Brain microvascular endothelial cell (primary cell): ENCODE results near the gene ZNF699.
"Not testable (repeated sequence)": the region's sequence is repeated elsewhere in the genome, so short reads cannot be mapped to it uniquely, and the experiment has no call there.

ENCODE experiments used
- DNase-seq: peaks from one replicate; pipeline ENCODE4 v3.0.0-alpha.2; 2020
- H3K27ac ChIP-seq: fragments of 250-450 bp; sonication (Bioruptor Pico); 2 replicates; pipeline ENCODE4 v1.5.1; 2020; ENCODE audit warnings: mild to moderate bottlenecking, moderate library complexity
- H3K27me3 ChIP-seq: fragments of 250-450 bp; sonication (Bioruptor Pico); replicated peaks from 2 replicates; pipeline ENCODE4 v1.5.1; 2020; ENCODE audit warnings: mild to moderate bottlenecking
- H3K36me3 ChIP-seq: fragments of 250-450 bp; sonication (Bioruptor Pico); replicated peaks from 2 replicates; pipeline ENCODE4 v1.5.1; 2020; ENCODE audit warnings: mild to moderate bottlenecking
- H3K4me3 ChIP-seq: 2 replicates; pipeline ENCODE4 v1.5.1; 2011; ENCODE audit warnings: low read depth, mild to moderate bottlenecking, control low read depth, low read length, moderate library complexity
- in situ Hi-C: cut with HindIII; loops from 2 replicates; pipeline ENCODE4 v1.10.0; 2017; ENCODE audit warnings: low sequenced_read_pairs, low pct_ligation_motif_present
- TF ChIP-seq, protein P1 (sequence below): IDR thresholded peaks from 2 replicates; pipeline ENCODE4 v1.5.1; 2011; ENCODE audit warnings: low read depth, mild to moderate bottlenecking, moderate library complexity, low read length, control low read depth, inconsistent platforms; ENCODE audit errors: missing control alignments

ZNF699 gene

DNA sequence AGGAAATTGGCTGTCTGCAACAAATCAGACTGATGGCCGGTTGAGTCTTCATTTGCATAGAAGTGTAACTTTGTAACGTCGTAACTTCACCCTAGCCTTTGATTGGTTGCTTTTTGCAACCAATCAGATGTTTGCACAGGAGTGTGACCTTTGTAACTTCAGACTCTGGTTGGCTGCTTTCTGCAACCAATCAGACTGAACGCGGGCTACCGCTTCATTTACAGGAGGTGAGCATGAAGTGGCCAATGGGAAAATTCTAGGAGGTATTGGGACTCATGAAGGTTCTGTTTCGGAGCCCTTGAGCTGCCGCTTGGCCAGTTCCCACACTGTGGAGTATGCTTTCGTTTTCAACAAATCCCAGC is 13.9 kb upstream of the ZNF699 start:
- in situ Hi-C loops: no loop called here
- TF ChIP-seq, protein P1, sequence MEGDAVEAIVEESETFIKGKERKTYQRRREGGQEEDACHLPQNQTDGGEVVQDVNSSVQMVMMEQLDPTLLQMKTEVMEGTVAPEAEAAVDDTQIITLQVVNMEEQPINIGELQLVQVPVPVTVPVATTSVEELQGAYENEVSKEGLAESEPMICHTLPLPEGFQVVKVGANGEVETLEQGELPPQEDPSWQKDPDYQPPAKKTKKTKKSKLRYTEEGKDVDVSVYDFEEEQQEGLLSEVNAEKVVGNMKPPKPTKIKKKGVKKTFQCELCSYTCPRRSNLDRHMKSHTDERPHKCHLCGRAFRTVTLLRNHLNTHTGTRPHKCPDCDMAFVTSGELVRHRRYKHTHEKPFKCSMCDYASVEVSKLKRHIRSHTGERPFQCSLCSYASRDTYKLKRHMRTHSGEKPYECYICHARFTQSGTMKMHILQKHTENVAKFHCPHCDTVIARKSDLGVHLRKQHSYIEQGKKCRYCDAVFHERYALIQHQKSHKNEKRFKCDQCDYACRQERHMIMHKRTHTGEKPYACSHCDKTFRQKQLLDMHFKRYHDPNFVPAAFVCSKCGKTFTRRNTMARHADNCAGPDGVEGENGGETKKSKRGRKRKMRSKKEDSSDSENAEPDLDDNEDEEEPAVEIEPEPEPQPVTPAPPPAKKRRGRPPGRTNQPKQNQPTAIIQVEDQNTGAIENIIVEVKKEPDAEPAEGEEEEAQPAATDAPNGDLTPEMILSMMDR: no peak
- peak; percentile 85 for DNase-seq

DNA sequence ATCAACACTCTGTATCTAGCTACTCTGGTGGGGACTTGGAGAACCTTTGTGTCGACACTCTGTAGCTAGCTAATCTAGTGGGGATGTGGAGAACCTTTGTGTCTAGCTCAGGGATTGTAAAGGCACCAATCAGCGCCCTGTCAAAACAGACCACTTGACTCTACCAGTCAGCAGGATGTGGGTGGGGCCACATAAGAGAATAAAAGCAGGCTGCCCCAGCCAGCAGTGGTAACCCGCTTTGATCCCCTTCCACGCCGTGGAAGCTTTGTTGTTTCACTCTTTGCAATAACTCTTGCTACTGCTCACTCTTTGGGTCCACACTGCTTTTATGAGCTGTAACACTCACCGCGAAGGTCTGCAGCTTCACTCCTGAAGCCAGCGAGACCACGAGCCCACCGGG is 12.6 kb upstream of the ZNF699 start:
- H3K4me3 ChIP-seq, in situ Hi-C loops, H3K27ac ChIP-seq, H3K36me3 ChIP-seq, DNase-seq, H3K27me3 ChIP-seq: not testable (repeated sequence)

More for the DNA sequence above, 13.9 kb upstream of the ZNF699 start:
- Histone ChIP-seq H3K27me3 (no peaks in the 10 kb centered on the region), H3K27ac (peak overlapping the region; percentile 42), H3K36me3 (no peaks in the 10 kb centered on the region), H3K4me3 (peak overlapping the region; percentile 75)

DNA sequence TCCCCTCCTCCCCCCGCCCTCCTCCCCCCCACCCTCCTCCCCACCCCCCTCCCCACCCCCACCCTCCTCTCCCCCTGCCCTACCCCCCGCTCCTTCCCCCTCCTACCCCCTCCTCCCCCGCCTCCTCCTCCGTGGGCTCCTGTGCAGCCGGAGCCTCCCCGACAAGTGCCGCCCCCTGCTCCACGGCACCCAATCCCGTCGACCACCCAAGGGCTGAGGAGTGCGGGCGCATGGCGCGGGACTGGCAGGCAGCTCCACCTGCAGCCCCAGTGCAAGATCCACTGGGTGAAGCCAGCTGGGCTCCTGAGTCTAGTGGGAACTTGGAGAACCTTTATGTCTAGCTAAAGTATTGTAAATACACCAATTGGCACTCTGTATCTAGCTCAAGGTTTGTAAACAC is 12.1 kb upstream of the ZNF699 start:
- H3K36me3 ChIP-seq, H3K4me3 ChIP-seq, H3K27me3 ChIP-seq, in situ Hi-C loops, H3K27ac ChIP-seq, DNase-seq: not testable (repeated sequence)

- in situ Hi-C loops: no loop called here
- TF ChIP-seq, protein P1: no peak
- no peaks in the 10 kb centered on the region for H3K36me3 ChIP-seq
- DNase-seq: no peak
- no peak overlapping the region for H3K4me3 ChIP-seq
- H3K27ac ChIP-seq: no peak overlapping the region
- H3K27me3 ChIP-seq: no peaks in the 10 kb centered on the region
Measured at GRCh38 chr19:9321338-9321737, 11.7 kb upstream of the ZNF699 start.

DNA sequence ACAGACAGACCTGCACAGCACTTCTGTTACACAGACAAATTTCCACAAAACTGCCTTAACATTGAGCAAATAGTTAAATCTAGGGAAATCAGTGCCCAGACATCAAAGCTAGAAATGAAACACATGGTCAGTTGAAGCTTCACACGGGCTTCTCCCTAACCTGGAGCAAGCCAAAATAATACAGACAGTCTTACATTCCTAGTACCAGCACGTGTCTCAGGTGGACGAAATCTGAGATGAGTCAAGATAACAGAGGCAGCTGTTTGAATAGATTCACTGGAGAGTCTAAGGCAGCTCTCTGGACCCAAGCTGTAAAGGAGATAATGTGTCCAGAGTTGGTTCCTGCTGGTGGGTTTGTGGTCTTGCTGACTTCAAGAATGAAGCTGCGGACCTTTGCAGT is 4.1 kb upstream of the ZNF699 start:
- H3K27me3 ChIP-seq: no peaks in the 10 kb centered on the region
- in situ Hi-C loops: no loop called here
- no peak for DNase-seq
- no peak overlapping the region for H3K27ac ChIP-seq
- no peaks in the 10 kb centered on the region for H3K36me3 ChIP-seq
- no peak overlapping the region for H3K4me3 ChIP-seq
- TF ChIP-seq, protein P1: no peak

DNA sequence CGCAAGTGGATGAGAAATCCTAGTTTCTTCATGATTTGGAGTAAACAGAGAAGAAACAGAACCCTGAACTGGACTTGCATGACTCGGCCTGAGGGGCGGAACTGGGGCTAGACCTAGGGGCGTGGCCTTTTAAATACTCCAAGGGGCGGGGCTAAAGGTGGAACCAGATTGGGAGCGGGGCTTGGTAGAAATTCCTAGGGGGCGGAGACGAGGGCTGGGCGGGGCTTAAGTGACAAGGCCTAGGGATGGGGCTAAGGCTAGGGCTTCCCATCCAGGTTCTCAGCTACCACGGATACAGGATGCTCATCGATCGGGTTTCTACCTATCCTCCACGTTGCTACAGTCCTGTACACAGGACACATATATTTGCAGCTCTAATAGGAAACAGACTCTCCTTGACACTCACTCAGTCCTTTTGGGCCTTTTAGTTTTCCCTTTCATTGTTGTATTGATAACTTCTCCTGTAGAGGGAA is 372 bp upstream of the ZNF699 start:
- H3K4me3 ChIP-seq: peak overlapping the region; percentile 89
- H3K27me3 ChIP-seq: no peaks in the 10 kb centered on the region
- DNase-seq: peak; percentile 90
- peaks cover 1% of the 10 kb centered on the region for H3K36me3 ChIP-seq
- peak overlapping the region; percentile 89 for H3K27ac ChIP-seq
- TF ChIP-seq, protein P1: no peak
- in situ Hi-C loops: no loop called here

DNA sequence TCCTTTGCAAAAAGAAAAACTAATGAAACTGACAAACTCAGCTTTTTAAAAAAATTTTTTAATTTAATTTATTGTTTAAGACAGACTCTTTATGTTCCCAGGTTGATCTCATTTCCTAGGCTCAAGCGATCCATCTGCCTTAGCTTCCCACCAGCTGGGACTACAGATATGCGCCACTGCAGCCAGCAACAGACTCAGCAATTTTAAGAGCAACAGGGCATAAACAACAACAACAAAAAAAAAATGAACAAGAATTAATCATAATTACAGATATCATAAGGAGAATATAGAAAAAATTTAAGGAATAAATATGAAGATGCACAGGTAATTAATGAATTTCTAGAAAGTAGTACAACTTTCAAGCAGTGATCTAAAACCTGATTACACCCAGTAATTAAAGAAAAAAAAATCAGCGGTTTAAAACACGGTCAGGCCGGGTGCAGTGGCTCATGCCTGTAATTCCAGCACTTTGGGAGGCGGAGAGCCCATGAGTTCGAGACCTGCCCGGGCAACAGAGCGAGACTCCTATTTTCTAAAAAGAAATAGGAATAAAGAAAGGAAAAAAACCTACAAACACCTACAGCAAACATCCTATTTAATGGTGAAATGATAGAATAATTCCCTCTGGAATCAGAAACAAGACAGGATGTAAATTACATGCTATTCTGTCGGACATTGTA is 1.4 kb downstream of the ZNF699 start:
- H3K27me3 ChIP-seq: no peaks in the 10 kb centered on the region
- H3K36me3 ChIP-seq: peaks cover 17% of the 10 kb centered on the region
- peak overlapping the region; percentile 89 for H3K4me3 ChIP-seq
- in situ Hi-C loops: no loop called here
- no peak overlapping the region for H3K27ac ChIP-seq
- no peak for DNase-seq
- TF ChIP-seq, protein P1: no peak
